ENCODE data around the gene CISH.

- no peak for TF ChIP-seq TOX (CRISPR knock-in tag; IDR thresholded peaks at IDR 0.05; ENCODE audit: borderline replicate concordance)
- no peak for TF ChIP-seq ZFP3 (CRISPR knock-in tag; IDR thresholded peaks at IDR 0.05)
- no peak for TF ChIP-seq OSR1 (CRISPR knock-in tag; IDR thresholded peaks at IDR 0.05)
- no peak for TF ChIP-seq TCF4 (CRISPR knock-in tag; IDR thresholded peaks at IDR 0.05; ENCODE audit: borderline replicate concordance)
- TF ChIP-seq ZNF565 (CRISPR knock-in tag; conservative IDR thresholded peaks at IDR 0.05; ENCODE audit: low read depth) = no peak
- TF ChIP-seq PATZ1 (CRISPR knock-in tag; IDR thresholded peaks at IDR 0.05; ENCODE audit: borderline replicate concordance) = no peak
- no peak for TF ChIP-seq CREB5 (CRISPR knock-in tag; IDR thresholded peaks at IDR 0.05; ENCODE audit: low read depth)
- no peak for TF ChIP-seq RARB (CRISPR knock-in tag; IDR thresholded peaks at IDR 0.05)
- TF ChIP-seq ARNTL (CRISPR knock-in tag; IDR thresholded peaks at IDR 0.05; ENCODE audit: borderline replicate concordance, low read depth) = no peak
- no peak for TF ChIP-seq CSRNP3 (CRISPR knock-in tag; IDR thresholded peaks at IDR 0.05)
- TF ChIP-seq BACH2 (CRISPR knock-in tag; IDR thresholded peaks at IDR 0.05; ENCODE audit: borderline replicate concordance) = no peak
- TF ChIP-seq POU6F1 (CRISPR knock-in tag; IDR thresholded peaks at IDR 0.05; ENCODE audit: borderline replicate concordance, low read depth) = no peak
These were observed 21.7 kb upstream of the CISH start for GRCh38 chr3:50633230-50633790.
